Mucosa of descending colon (tissue), 3 donors: Measurements from ENCODE around the gene KCNIP1. TPM values are rescaled to one million over a fixed set of nuclear protein-coding genes. Genes with fewer than 3 reads are reported as not detected.
A peak's percentile ranks its signal among the peaks of the same experiment; 100 is the strongest.

ENCODE experiments used
- ATAC-seq: fragments of 200-7000 bp; cut with Tn5 transposase; one replicate; pipeline ENCODE4 v1.9.1; 2020; ENCODE audit warnings: mild to moderate bottlenecking, moderate library complexity
- DNase-seq, 3 donors: peaks; one replicate each; pipeline ENCODE4 v3.0.0-alpha.2; 2020
- H3K36me3 ChIP-seq: fragments of 200-600 bp; one replicate; pipeline ENCODE4 v1.8.0; 2021; ENCODE audit warnings: low read depth, mild to moderate bottlenecking
- H3K4me1 ChIP-seq: fragments of 200-600 bp; one replicate; pipeline ENCODE4 v1.8.0; 2021; ENCODE audit warnings: low read depth, mild to moderate bottlenecking
- H3K4me3 ChIP-seq: fragments of 200-600 bp; one replicate; pipeline ENCODE4 v1.8.0; 2021; ENCODE audit warnings: mild to moderate bottlenecking
- H3K9me3 ChIP-seq: fragments of 200-600 bp; one replicate; pipeline ENCODE4 v1.8.0; 2021; ENCODE audit warnings: mild to moderate bottlenecking
- intact Hi-C, 2 donors: fragments of 100-400 bp; cut with DNase I in 1 of 2; cut with micrococcal nuclease in 1 of 2; formaldehyde crosslinking; loops; one replicate each; pipeline versions ENCODE4 v1.11.0 to v1.11.1; 2022; cut with DNase I, micrococcal nuclease
- total RNA-seq, 3 donors: library from RNA; stranded (reverse); fragmentation: NEBNext Ultra II Directional in 2 of 3; extraction: Animal tissue kit (Norgen Biotek cat#: 25700) in 2 of 3; gene quantifications; one replicate each; pipeline versions ENCODE4 v1.2.1 to v1.2.4, GENCODE V29; 2021 to 2023
- TF ChIP-seq, protein P1 (sequence below): fragments of 200-600 bp; IDR thresholded peaks from one replicate; pipeline ENCODE4 v1.8.0; 2022; ENCODE audit warnings: antibody characterized with exemption, mild to moderate bottlenecking
- donor health status: DM: no; HTN: no; CAD: no; lungs with moderate emphysema.
- donor health status: DM: no; HTN: no; CAD: no.
- donor health status: DM: no; HTN: yes; CAD: no.

KCNIP1 gene
- total RNA-seq, 3 donors from 2014 or later = 0.79 TPM; not detected in 2

- TF ChIP-seq, protein P1, sequence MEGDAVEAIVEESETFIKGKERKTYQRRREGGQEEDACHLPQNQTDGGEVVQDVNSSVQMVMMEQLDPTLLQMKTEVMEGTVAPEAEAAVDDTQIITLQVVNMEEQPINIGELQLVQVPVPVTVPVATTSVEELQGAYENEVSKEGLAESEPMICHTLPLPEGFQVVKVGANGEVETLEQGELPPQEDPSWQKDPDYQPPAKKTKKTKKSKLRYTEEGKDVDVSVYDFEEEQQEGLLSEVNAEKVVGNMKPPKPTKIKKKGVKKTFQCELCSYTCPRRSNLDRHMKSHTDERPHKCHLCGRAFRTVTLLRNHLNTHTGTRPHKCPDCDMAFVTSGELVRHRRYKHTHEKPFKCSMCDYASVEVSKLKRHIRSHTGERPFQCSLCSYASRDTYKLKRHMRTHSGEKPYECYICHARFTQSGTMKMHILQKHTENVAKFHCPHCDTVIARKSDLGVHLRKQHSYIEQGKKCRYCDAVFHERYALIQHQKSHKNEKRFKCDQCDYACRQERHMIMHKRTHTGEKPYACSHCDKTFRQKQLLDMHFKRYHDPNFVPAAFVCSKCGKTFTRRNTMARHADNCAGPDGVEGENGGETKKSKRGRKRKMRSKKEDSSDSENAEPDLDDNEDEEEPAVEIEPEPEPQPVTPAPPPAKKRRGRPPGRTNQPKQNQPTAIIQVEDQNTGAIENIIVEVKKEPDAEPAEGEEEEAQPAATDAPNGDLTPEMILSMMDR = no peak
- H3K4me3 ChIP-seq = no peak overlapping the region
- no peaks in the 10 kb centered on the region for H3K4me1 ChIP-seq
- DNase-seq = no peak
- ATAC-seq = no peak
- H3K9me3 ChIP-seq = no peaks in the 10 kb centered on the region
- H3K36me3 ChIP-seq = no peaks in the 10 kb centered on the region
- intact Hi-C loops = loop anchor here in 1 of 2 donors (2.0 kb wide), 1 partner anchor 54 kb away; no protein-coding TSS in a partner anchor
Measured at GRCh38 chr5:170553218-170553617, 49.4 kb downstream of the KCNIP1 start.

DNA sequence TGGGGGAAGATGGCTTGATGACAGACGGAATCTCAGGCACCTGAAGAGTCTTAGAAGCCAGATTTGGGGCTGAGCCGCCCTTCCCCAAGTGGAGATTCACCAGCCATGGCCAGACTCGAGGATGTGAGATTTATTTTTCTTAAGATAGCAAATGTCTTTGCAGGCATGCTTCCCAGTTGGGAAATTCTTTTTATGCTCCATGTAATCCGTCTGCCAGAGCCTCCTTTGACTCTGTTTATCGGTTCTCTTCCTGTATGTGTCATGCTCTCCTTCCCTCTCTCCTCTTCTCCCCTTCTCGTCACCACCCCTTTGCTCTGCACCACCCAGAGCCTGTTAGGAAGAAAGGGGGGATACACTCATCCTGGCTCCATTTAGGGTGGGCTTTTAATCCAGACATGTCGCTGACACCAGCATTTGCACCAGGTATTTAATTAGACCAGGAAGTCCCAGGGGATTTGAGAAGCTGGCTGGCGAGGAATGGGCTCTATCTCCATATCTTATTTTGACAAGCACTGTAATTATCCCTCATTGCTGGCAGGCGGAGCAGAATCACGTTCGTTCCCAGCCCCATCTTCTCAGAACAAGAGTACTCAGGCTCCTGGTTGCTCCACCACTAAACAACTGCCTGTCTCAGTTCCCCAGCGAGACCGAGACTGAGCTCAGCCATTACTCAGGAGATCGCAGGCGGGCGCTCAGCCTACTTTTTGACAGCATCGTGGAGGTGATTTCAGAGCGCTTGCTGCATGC lies 50.9 kb downstream of the KCNIP1 start:
- peak; percentile 53 for ATAC-seq
- H3K4me3 ChIP-seq = no peak overlapping the region
- intact Hi-C loops = no loop called here
- no peaks in the 10 kb centered on the region for H3K4me1 ChIP-seq
- no peaks in the 10 kb centered on the region for H3K9me3 ChIP-seq
- DNase-seq = peak in 1 of 3 donors; percentile 22
- TF ChIP-seq, protein P1 = no peak
- H3K36me3 ChIP-seq = no peaks in the 10 kb centered on the region

DNA sequence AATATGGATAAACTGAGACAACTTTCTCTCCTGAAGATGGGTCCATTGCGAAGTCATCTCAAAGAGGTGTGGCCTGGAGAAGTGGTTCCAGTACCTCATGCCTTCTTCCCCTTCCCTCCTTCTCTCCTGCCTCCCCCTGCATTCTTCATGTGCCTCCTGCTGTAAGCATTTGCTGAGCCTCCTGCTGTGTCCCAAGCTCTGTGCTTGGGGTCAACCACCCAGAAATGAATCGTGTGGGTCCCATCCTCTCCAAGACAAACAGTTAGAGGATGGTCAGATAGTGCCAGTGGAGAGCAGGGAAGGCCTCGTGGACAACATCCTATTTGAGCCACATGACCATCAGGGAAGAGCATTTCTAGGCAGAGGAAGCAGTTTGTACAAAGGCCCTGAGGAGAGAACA lies 53.5 kb downstream of the KCNIP1 start:
- no peak for DNase-seq
- ATAC-seq = no peak
- Histone ChIP-seq H3K36me3 (no peaks in the 10 kb centered on the region), H3K4me1 (no peaks in the 10 kb centered on the region), H3K9me3 (no peaks in the 10 kb centered on the region), H3K4me3 (no peak overlapping the region)
- intact Hi-C loops = no loop called here
- TF ChIP-seq, protein P1 = no peak

- no peak overlapping the region for H3K4me3 ChIP-seq
- DNase-seq = no peak
- H3K9me3 ChIP-seq = no peaks in the 10 kb centered on the region
- no peaks in the 10 kb centered on the region for H3K36me3 ChIP-seq
- no peaks in the 10 kb centered on the region for H3K4me1 ChIP-seq
- intact Hi-C loops = no loop called here
- ATAC-seq = no peak
- TF ChIP-seq, protein P1 = no peak
Measured at GRCh38 chr5:170559296-170559695, 55.5 kb downstream of the KCNIP1 start.

- Histone ChIP-seq H3K4me3 (no peak overlapping the region), H3K9me3 (no peaks in the 10 kb centered on the region), H3K36me3 (no peaks in the 10 kb centered on the region), H3K4me1 (no peaks in the 10 kb centered on the region)
- DNase-seq (no peak), ATAC-seq (no peak)
- intact Hi-C loops = no loop called here
- TF ChIP-seq, protein P1 = no peak
Measured at GRCh38 chr5:170560938-170561337, 57.1 kb downstream of the KCNIP1 start.
